ENCODE data around the gene SLC16A3. TPM values are rescaled to one million over a fixed set of nuclear protein-coding genes. Genes with fewer than 3 reads are reported as not detected.

Gene SLC16A3
- total and polyA plus RNA-seq, 2 of the 4 experiments (the other 2 are of a cell fraction) = 49.1 to 181 TPM

DNA sequence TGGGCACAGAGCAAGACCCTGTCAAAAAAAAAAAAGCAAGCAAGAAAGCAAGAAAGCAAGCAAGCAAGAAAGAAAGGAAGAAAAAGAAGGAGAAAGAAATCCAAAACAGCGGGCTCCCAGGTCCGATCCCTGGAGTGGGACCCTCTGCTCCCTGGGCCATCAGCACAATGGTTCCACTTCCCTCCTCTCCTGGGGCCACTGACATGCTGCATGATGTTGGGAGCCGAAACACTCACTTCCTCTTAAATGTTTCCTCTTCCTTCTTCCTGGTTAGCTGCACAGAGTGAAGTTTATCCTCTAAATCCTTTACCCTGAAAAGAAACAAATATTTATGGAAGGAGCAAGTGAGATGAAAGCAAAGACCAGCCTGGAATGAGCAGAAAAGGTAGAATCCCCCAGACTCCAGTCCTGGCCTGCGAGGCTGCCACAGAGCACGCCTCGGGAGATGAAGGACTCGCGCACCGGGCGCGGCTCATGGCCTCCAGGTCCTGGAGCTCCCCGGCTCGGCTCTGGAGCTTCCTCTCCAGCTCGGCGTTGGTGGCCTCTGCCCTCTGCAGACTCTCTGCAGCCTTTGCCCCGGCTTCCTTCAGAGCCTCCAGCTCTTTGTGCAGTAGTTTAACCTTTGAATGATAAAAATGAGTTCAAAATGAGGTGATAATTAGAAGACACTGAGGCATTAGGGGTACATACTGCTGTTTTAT lies 35.2 kb upstream of the SLC16A3 start:
- Histone ChIP-seq H2BK5ac (ENCODE audit: low read depth, low read length, poor library complexity, severe bottlenecking) (no peak overlapping the region), H3K27ac (ENCODE audit: insufficient read depth, low read length) (no peak overlapping the region), H3K9ac (ENCODE audit: low read depth, low read length) (no peak overlapping the region), H3K36me3 (ENCODE audit: control insufficient read depth, insufficient read depth, low read length) (peaks cover 38% of the 10 kb centered on the region), H4K5ac (ENCODE audit: low read depth, low read length) (no peak overlapping the region), H3K9me3 (ENCODE audit: control insufficient read depth, insufficient read depth, low read length) (no peaks in the 10 kb centered on the region), H3K4me1 (ENCODE audit: control insufficient read depth, insufficient read depth, low read length) (no peaks in the 10 kb centered on the region), H3K14ac (replicated peaks; ENCODE audit: low read depth, low read length) (no peak overlapping the region), H3K27me3 (ENCODE audit: control insufficient read depth, insufficient read depth, low read length) (no peaks in the 10 kb centered on the region), H3K79me1 (ENCODE audit: low read depth in 1 of 2, low read length in 2 of 2) (peaks cover 0 to 6% of the 10 kb centered on the region in 2 experiments; a peak in 1 of 4 replicates), H4K8ac (ENCODE audit: low read depth in 2 of 2, low read length in 2 of 2) (no peak overlapping the region), H3K4me2 (ENCODE audit: low read depth, low read length) (no peak overlapping the region), H3K56ac (ENCODE audit: extremely low read depth, insufficient read depth, low read length) (no peak overlapping the region), H3K23ac (ENCODE audit: low read depth, low read length) (no peak overlapping the region), H4K20me1 (ENCODE audit: insufficient read depth, low read length) (peaks cover 4% of the 10 kb centered on the region; the same call in 1 of the 2 replicates), H2BK20ac (ENCODE audit: low read depth, low read length) (no peak overlapping the region), H4K91ac (ENCODE audit: insufficient read depth, low read depth, low read length) (no peak overlapping the region), H2BK120ac (ENCODE audit: low read depth, low read length) (no peak overlapping the region), H3K4ac (ENCODE audit: low read depth, low read length) (no peak overlapping the region), H2AK5ac (ENCODE audit: low read depth, low read length) (no peak overlapping the region), H2AFZ (replicated peaks; ENCODE audit: low read length, poor library complexity) (no peak overlapping the region), H3K9me1 (ENCODE audit: insufficient read depth, low read length) (0 out of 2 replicates have a peak, but pooled peaks cover 9% of the 10 kb centered on the region), H2BK15ac (ENCODE audit: low read depth, low read length) (no peak overlapping the region), H3K4me3 (ENCODE audit: insufficient read depth, low read depth, low read length) (no peak overlapping the region), H3K18ac (ENCODE audit: low read depth, low read length) (no peak overlapping the region), H2AK9ac (replicated peaks; ENCODE audit: low read depth, low read length, poor library complexity) (no peak overlapping the region)
- dilution Hi-C loops (cut with HindIII; ENCODE audit: low sequenced_read_pairs, unreplicated experiment) (no loop called here), in situ Hi-C loops (cut with MboI; ENCODE audit: low sequenced_read_pairs) (no loop called here), intact Hi-C loops (cut with micrococcal nuclease) (no loop called here)
- ATAC-seq (ENCODE audit: low read depth) = no peak
- ChIA-PET POLR2A (ENCODE audit: unreplicated experiment) (no interaction called here), CTCF (no interaction called here)
- DNase-seq = no peak
- no TSS peak for BruUV-seq (replicated peaks)
- 87% methylated on average over 11 of the region's 16 CpGs; no CpG with 5 or more reads in 1 of the 2 experiments for WGBS, 2 experiments (ENCODE audit: extremely low coverage in 2 of 2, insufficient read length in 1 of 2)
- TF ChIP-seq FOS (IDR thresholded peaks at IDR 0.05; ENCODE audit: low read depth, low read length) (no peak), NFE2L2 (IDR thresholded peaks at IDR 0.05; ENCODE audit: low read depth, low read length) (no peak), MAZ (IDR thresholded peaks at IDR 0.05; ENCODE audit: borderline replicate concordance, low read depth, low read length) (no peak), RFX5 (IDR thresholded peaks at IDR 0.05; ENCODE audit: low read depth, low read length) (no peak), SMC3 (IDR thresholded peaks at IDR 0.05; ENCODE audit: low read depth, low read length) (no peak), CHD1 (IDR thresholded peaks at IDR 0.05; ENCODE audit: low read depth, low read length) (no peak), POLR2A (IDR thresholded peaks at IDR 0.05; ENCODE audit: low read depth, low read length) (no peak), RCOR1 (IDR thresholded peaks at IDR 0.05; ENCODE audit: insufficient replicate concordance, low read length) (no peak), MAFK (IDR thresholded peaks at IDR 0.05; ENCODE audit: low read depth, low read length) (no peak), CEBPB (IDR thresholded peaks at IDR 0.05; ENCODE audit: low read depth, low read length) (no peak), BHLHE40 (IDR thresholded peaks at IDR 0.05; ENCODE audit: low read depth, low read length) (no peak), MXI1 (IDR thresholded peaks at IDR 0.05; ENCODE audit: borderline replicate concordance, low read depth, low read length) (no peak), RAD21 (IDR thresholded peaks at IDR 0.05; ENCODE audit: low read length) (no peak)
- TF ChIP-seq, protein P1, sequence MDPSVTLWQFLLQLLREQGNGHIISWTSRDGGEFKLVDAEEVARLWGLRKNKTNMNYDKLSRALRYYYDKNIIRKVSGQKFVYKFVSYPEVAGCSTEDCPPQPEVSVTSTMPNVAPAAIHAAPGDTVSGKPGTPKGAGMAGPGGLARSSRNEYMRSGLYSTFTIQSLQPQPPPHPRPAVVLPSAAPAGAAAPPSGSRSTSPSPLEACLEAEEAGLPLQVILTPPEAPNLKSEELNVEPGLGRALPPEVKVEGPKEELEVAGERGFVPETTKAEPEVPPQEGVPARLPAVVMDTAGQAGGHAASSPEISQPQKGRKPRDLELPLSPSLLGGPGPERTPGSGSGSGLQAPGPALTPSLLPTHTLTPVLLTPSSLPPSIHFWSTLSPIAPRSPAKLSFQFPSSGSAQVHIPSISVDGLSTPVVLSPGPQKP (IDR thresholded peaks at IDR 0.05; ENCODE audit: borderline replicate concordance, low read depth, low read length) = no peak
- TF ChIP-seq, protein P2, sequence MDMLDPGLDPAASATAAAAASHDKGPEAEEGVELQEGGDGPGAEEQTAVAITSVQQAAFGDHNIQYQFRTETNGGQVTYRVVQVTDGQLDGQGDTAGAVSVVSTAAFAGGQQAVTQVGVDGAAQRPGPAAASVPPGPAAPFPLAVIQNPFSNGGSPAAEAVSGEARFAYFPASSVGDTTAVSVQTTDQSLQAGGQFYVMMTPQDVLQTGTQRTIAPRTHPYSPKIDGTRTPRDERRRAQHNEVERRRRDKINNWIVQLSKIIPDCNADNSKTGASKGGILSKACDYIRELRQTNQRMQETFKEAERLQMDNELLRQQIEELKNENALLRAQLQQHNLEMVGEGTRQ (IDR thresholded peaks at IDR 0.05; ENCODE audit: low read depth, low read length) = no peak
- TF ChIP-seq, protein P3, sequence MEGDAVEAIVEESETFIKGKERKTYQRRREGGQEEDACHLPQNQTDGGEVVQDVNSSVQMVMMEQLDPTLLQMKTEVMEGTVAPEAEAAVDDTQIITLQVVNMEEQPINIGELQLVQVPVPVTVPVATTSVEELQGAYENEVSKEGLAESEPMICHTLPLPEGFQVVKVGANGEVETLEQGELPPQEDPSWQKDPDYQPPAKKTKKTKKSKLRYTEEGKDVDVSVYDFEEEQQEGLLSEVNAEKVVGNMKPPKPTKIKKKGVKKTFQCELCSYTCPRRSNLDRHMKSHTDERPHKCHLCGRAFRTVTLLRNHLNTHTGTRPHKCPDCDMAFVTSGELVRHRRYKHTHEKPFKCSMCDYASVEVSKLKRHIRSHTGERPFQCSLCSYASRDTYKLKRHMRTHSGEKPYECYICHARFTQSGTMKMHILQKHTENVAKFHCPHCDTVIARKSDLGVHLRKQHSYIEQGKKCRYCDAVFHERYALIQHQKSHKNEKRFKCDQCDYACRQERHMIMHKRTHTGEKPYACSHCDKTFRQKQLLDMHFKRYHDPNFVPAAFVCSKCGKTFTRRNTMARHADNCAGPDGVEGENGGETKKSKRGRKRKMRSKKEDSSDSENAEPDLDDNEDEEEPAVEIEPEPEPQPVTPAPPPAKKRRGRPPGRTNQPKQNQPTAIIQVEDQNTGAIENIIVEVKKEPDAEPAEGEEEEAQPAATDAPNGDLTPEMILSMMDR (conservative IDR thresholded peaks at IDR 0.05; ENCODE audit: low read depth, low read length) = no peak
